Measurements from ENCODE around the gene SDC4.
A peak's percentile ranks its signal among the peaks of the same experiment; 100 is the strongest.

The SDC4 gene

GRCh38 chr20:45337367-45338120 lies 10.7 kb downstream of the SDC4 start:
- H3K36me3 ChIP-seq (ENCODE audit: control insufficient read depth in 2 of 2, insufficient read depth in 1 of 2, low read length in 2 of 2): peaks cover 0 to 26% of the 10 kb centered on the region in 2 experiments; a peak in 2 of 3 replicates
- H3K4me3 ChIP-seq (ENCODE audit: low read depth, low read length): no peak overlapping the region
- no peak overlapping the region for H3K27ac ChIP-seq (ENCODE audit: extremely low read depth, low read depth, low read length)
- POLR2A ChIA-PET: interaction anchor here (0.6 to 4.1 kb wide), 4 partner anchors 10 to 99 kb away, joined by 3 to 19 read pairs (median 4); partner anchors contain the start of genes SDC4 and SYS1
- CTCF ChIA-PET: interaction anchor here (0.8 to 2.5 kb wide), 6 partner anchors 10 to 434 kb away, joined by 3 to 14 read pairs (median 5); partner anchors contain the start of gene SYS1
- H3K4me1 ChIP-seq (ENCODE audit: control insufficient read depth, insufficient read depth, low read length): peaks cover 13% of the 10 kb centered on the region
- no peaks in the 10 kb centered on the region for H3K9me3 ChIP-seq (ENCODE audit: control insufficient read depth, insufficient read depth, low read depth, low read length)
- TF ChIP-seq KLF9 (tag by site-specific recombination; IDR thresholded peaks at IDR 0.05; ENCODE audit: low read depth): no peak
- no peak for TF ChIP-seq PRDM4 (tag by site-specific recombination; IDR thresholded peaks at IDR 0.05)
- no peak for TF ChIP-seq ZNF580 (tag by site-specific recombination; IDR thresholded peaks at IDR 0.05)
- peak; percentile 97 for TF ChIP-seq GLIS1 (tag by site-specific recombination; IDR thresholded peaks at IDR 0.05)
- no peak for TF ChIP-seq ZSCAN5A (tag by site-specific recombination; IDR thresholded peaks at IDR 0.05)
- no peak for TF ChIP-seq ZBTB20 (tag by site-specific recombination; IDR thresholded peaks at IDR 0.05)
- no peak for TF ChIP-seq ZNF830 (tag by site-specific recombination; IDR thresholded peaks at IDR 0.05; ENCODE audit: low read depth)
- TF ChIP-seq ZNF510 (tag by site-specific recombination; IDR thresholded peaks at IDR 0.05; ENCODE audit: insufficient replicate concordance): no peak
- no peak for TF ChIP-seq ZNF350 (tag by site-specific recombination; IDR thresholded peaks at IDR 0.05)
- TF ChIP-seq ZNF548 (tag by site-specific recombination; IDR thresholded peaks at IDR 0.05): no peak
- TF ChIP-seq ZNF341 (tag by site-specific recombination; IDR thresholded peaks at IDR 0.05; ENCODE audit: low read depth): peak; percentile 58
- TF ChIP-seq WT1 (tag by site-specific recombination; IDR thresholded peaks at IDR 0.05): no peak
- TF ChIP-seq ELK4 (IDR thresholded peaks at IDR 0.05; ENCODE audit: borderline replicate concordance, low read depth, low read length): no peak
- peak; percentile 56; the same call in 1 of the 2 replicates for TF ChIP-seq ZIC2 (tag by site-specific recombination; IDR thresholded peaks at IDR 0.05)
- no peak for TF ChIP-seq TSHZ1 (tag by site-specific recombination; IDR thresholded peaks at IDR 0.05; ENCODE audit: borderline replicate concordance)
- TF ChIP-seq ZNF433 (tag by site-specific recombination; IDR thresholded peaks at IDR 0.05; ENCODE audit: low read depth): no peak
- no peak for TF ChIP-seq KLF1 (tag by site-specific recombination; IDR thresholded peaks at IDR 0.05)
- 0 out of 2 replicates have a peak, but pooled peaks have one; percentile 18 for TF ChIP-seq SP7 (tag by site-specific recombination; IDR thresholded peaks at IDR 0.05)
- TF ChIP-seq ZNF473 (tag by site-specific recombination; IDR thresholded peaks at IDR 0.05): no peak
- TF ChIP-seq MEIS1 (CRISPR knock-in tag; IDR thresholded peaks at IDR 0.05; ENCODE audit: borderline replicate concordance): no peak
- TF ChIP-seq ZNF423 (tag by site-specific recombination; IDR thresholded peaks at IDR 0.05): no peak
- no peak for TF ChIP-seq ZNF624 (tag by site-specific recombination; IDR thresholded peaks at IDR 0.05)
- TF ChIP-seq ZNF132 (tag by site-specific recombination; IDR thresholded peaks at IDR 0.05; ENCODE audit: borderline replicate concordance): no peak
- TF ChIP-seq ZNF202 (tag by site-specific recombination; IDR thresholded peaks at IDR 0.05; ENCODE audit: borderline replicate concordance): no peak
- no peak for TF ChIP-seq IKZF3 (tag by site-specific recombination; IDR thresholded peaks at IDR 0.05)
- TF ChIP-seq ZFHX2 (tag by site-specific recombination; conservative IDR thresholded peaks at IDR 0.05): peak; percentile 77
- TF ChIP-seq ZNF558 (tag by site-specific recombination; IDR thresholded peaks at IDR 0.05): no peak
- TF ChIP-seq ZNF792 (tag by site-specific recombination; IDR thresholded peaks at IDR 0.05): no peak
- TF ChIP-seq ZNF366 (tag by site-specific recombination; conservative IDR thresholded peaks at IDR 0.05): no peak
- no peak for TF ChIP-seq ZNF248 (tag by site-specific recombination; IDR thresholded peaks at IDR 0.05)

Data from HEK293 (cell line).